Measurements from ENCODE around the gene ARFGEF3. TPM values are rescaled to one million over a fixed set of nuclear protein-coding genes. Genes with fewer than 3 reads are reported as not detected.

The ARFGEF3 gene
- total RNA-seq, 1 experiment from 2014 or later = 5.2 TPM

GRCh38 chr6:138377844-138378243 is 216.1 kb downstream of the ARFGEF3 start, which contains the start of gene SMIM28:
Gene SMIM28, plus strand, starts transcription at chr6:138377905. Its CDS starts 168 bp downstream, at chr6:138378073.
- POLR2A ChIA-PET = no interaction called here
- no peaks in the 10 kb centered on the region for H3K27me3 Mint-ChIP-seq (ENCODE audit: insufficient read depth, unreplicated experiment)
- CTCF ChIA-PET = interaction anchor here (0.6 kb wide), 1 partner anchor 46 kb away, joined by 3 read pairs; no protein-coding TSS in a partner anchor
- no peak within 1 kb of the TSS for H3K4me3 Mint-ChIP-seq (ENCODE audit: unreplicated experiment)
- Histone ChIP-seq H3K4me1 (peaks cover 7% of the 10 kb centered on the region), H3K36me3 (ENCODE audit: control insufficient read depth, insufficient read depth, low read length) (no peaks in the 10 kb centered on the region), H3K9me3 (no peaks in the 10 kb centered on the region; the same call in 1 of the 2 replicates), H3K4me3 (ENCODE audit: low read depth, low read length) (no peak within 1 kb of the TSS), H3K27me3 (replicated peaks; ENCODE audit: control insufficient read depth, insufficient read depth, low read length) (no peaks in the 10 kb centered on the region)
- BruUV-seq (replicated peaks) = no TSS peak
- intact Hi-C loops (cut with micrococcal nuclease; ENCODE audit: unreplicated experiment) = no loop called here
- H3K9me3 Mint-ChIP-seq (ENCODE audit: unreplicated experiment) = no peaks in the 10 kb centered on the region
- no peak for DNase-seq
- no peak for TF ChIP-seq CTCF (IDR thresholded peaks at IDR 0.05; ENCODE audit: insufficient read depth in 1 of 2, low read depth in 1 of 2, low read length in 1 of 2, severe bottlenecking in 1 of 2, unreplicated experiment in 1 of 2)
- H3K27ac Mint-ChIP-seq (ENCODE audit: unreplicated experiment) = no peak within 1 kb of the TSS
- peaks cover 5% of the 10 kb centered on the region for H3K36me3 Mint-ChIP-seq (ENCODE audit: insufficient read depth, unreplicated experiment)
- peaks cover 7% of the 10 kb centered on the region for H3K4me1 Mint-ChIP-seq (ENCODE audit: low read depth, unreplicated experiment)

- intact Hi-C loops (cut with micrococcal nuclease; ENCODE audit: unreplicated experiment) = no loop called here
- no peak for DNase-seq
- H3K36me3 Mint-ChIP-seq (ENCODE audit: insufficient read depth, unreplicated experiment) = peaks cover 5% of the 10 kb centered on the region
- BruUV-seq (replicated peaks) = no TSS peak
- no peak overlapping the region for H3K4me3 Mint-ChIP-seq (ENCODE audit: unreplicated experiment)
- H3K36me3 ChIP-seq (ENCODE audit: control insufficient read depth, insufficient read depth, low read length) = no peaks in the 10 kb centered on the region
- H3K4me1 Mint-ChIP-seq (ENCODE audit: low read depth, unreplicated experiment) = peaks cover 13% of the 10 kb centered on the region
- no peaks in the 10 kb centered on the region for H3K9me3 Mint-ChIP-seq (ENCODE audit: unreplicated experiment)
- no peak for TF ChIP-seq CTCF (IDR thresholded peaks at IDR 0.05; ENCODE audit: insufficient read depth in 1 of 2, low read depth in 1 of 2, low read length in 1 of 2, severe bottlenecking in 1 of 2, unreplicated experiment in 1 of 2)
- POLR2A ChIA-PET = no interaction called here
- H3K27me3 Mint-ChIP-seq (ENCODE audit: insufficient read depth, unreplicated experiment) = no peaks in the 10 kb centered on the region
- H3K4me3 ChIP-seq (ENCODE audit: low read depth, low read length) = no peak overlapping the region
- peaks cover 12% of the 10 kb centered on the region for H3K4me1 ChIP-seq
- CTCF ChIA-PET = no interaction called here
- H3K9me3 ChIP-seq = no peaks in the 10 kb centered on the region; the same call in 1 of the 2 replicates
- no peaks in the 10 kb centered on the region for H3K27me3 ChIP-seq (replicated peaks; ENCODE audit: control insufficient read depth, insufficient read depth, low read length)
- no peak overlapping the region for H3K27ac Mint-ChIP-seq (ENCODE audit: unreplicated experiment)
These were observed 216.7 kb downstream of the ARFGEF3 start for GRCh38 chr6:138378463-138378862.

GRCh38 chr6:138382498-138383265 is 220.9 kb downstream of the ARFGEF3 start:
- Histone ChIP-seq H3K4me1 (peaks cover 32% of the 10 kb centered on the region), H3K36me3 (ENCODE audit: control insufficient read depth, insufficient read depth, low read length) (no peaks in the 10 kb centered on the region), H3K27me3 (replicated peaks; ENCODE audit: control insufficient read depth, insufficient read depth, low read length) (no peaks in the 10 kb centered on the region), H3K4me3 (ENCODE audit: low read depth, low read length) (no peak overlapping the region), H3K9me3 (no peaks in the 10 kb centered on the region; the same call in 1 of the 2 replicates)
- POLR2A ChIA-PET = no interaction called here
- Mint-ChIP-seq H3K27me3 (ENCODE audit: insufficient read depth, unreplicated experiment) (no peaks in the 10 kb centered on the region), H3K9me3 (ENCODE audit: unreplicated experiment) (no peaks in the 10 kb centered on the region), H3K4me3 (ENCODE audit: unreplicated experiment) (peak overlapping the region; percentile 25), H3K27ac (ENCODE audit: unreplicated experiment) (peak overlapping the region; percentile 83), H3K36me3 (ENCODE audit: insufficient read depth, unreplicated experiment) (peaks cover 5% of the 10 kb centered on the region), H3K4me1 (ENCODE audit: low read depth, unreplicated experiment) (peaks cover 20% of the 10 kb centered on the region)
- CTCF ChIA-PET = interaction anchor here (0.7 kb wide), 1 partner anchor 20 kb away, joined by 6 read pairs; no protein-coding TSS in a partner anchor
- intact Hi-C loops (cut with micrococcal nuclease; ENCODE audit: unreplicated experiment) = loop anchor here (1.0 kb wide), 1 partner anchor 22 kb away; the partner anchor contains the start of gene HEBP2
- BruUV-seq (replicated peaks) = no TSS peak
- peak; percentile 60 to 63 for DNase-seq
- peak in 1 of 2 experiments; percentile 22 for TF ChIP-seq CTCF (IDR thresholded peaks at IDR 0.05; ENCODE audit: insufficient read depth in 1 of 2, low read depth in 1 of 2, low read length in 1 of 2, severe bottlenecking in 1 of 2, unreplicated experiment in 1 of 2)
